Natural killer cell treated with Interleukin-12 subunit alpha and Interleukin-12 subunit beta and Interleukin-15 and Interleukin-18, amount 100 ng/mL, for 72 hours (primary cell): ENCODE measurements around the gene KIF19. TPM values are rescaled to one million over a fixed set of nuclear protein-coding genes. Genes with fewer than 3 reads are reported as not detected.

Source experiments
- ATAC-seq, 2 donors: fragments of 150-1000 bp; cut with Tn5 transposase in 1 of 2; sonication (Bioruptor Pico), chemical (Tn5 transposase) in 1 of 2; 2 replicates each; pipeline ENCODE4 v1.10.0; 2021
- DNase-seq: peaks from one replicate; pipeline ENCODE4 v3.0.0; 2022; ENCODE audit warnings: low spot score
- H3K27ac Mint-ChIP-seq, 2 donors: 1 replicate in 1 of 2; 2 replicates in 1 of 2; pipeline ENCODE4 v1.8.0; 2022; ENCODE audit warnings: mixed read lengths in 2 of 2, mild to moderate bottlenecking in 1 of 2, moderate library complexity in 1 of 2
- H3K27me3 Mint-ChIP-seq, 2 donors: 1 replicate in 1 of 2; 2 replicates in 1 of 2; pipeline ENCODE4 v1.8.0; 2022; ENCODE audit warnings: mixed read lengths in 2 of 2
- H3K36me3 Mint-ChIP-seq: one replicate; pipeline ENCODE4 v1.8.0; 2022; ENCODE audit warnings: mixed read lengths
- H3K4me1 Mint-ChIP-seq, 2 donors: 1 replicate in 1 of 2; 2 replicates in 1 of 2; pipeline ENCODE4 v1.8.0; 2022; ENCODE audit warnings: low read depth in 2 of 2, mixed read lengths in 2 of 2, mild to moderate bottlenecking in 1 of 2
- H3K4me3 Mint-ChIP-seq: one replicate; pipeline ENCODE4 v1.8.0; 2022; ENCODE audit warnings: mixed read lengths
- H3K9me3 Mint-ChIP-seq: 2 replicates; pipeline ENCODE4 v1.8.0; 2022; ENCODE audit warnings: mixed read lengths
- total RNA-seq, 2 donors: library from RNA; stranded (reverse); gene quantifications; one replicate each; pipeline ENCODE4 v1.2.3, GENCODE V29; 2022

KIF19 gene
- total RNA-seq, 2 donors from 2014 or later, result 0.29 TPM; not detected in 1

DNA sequence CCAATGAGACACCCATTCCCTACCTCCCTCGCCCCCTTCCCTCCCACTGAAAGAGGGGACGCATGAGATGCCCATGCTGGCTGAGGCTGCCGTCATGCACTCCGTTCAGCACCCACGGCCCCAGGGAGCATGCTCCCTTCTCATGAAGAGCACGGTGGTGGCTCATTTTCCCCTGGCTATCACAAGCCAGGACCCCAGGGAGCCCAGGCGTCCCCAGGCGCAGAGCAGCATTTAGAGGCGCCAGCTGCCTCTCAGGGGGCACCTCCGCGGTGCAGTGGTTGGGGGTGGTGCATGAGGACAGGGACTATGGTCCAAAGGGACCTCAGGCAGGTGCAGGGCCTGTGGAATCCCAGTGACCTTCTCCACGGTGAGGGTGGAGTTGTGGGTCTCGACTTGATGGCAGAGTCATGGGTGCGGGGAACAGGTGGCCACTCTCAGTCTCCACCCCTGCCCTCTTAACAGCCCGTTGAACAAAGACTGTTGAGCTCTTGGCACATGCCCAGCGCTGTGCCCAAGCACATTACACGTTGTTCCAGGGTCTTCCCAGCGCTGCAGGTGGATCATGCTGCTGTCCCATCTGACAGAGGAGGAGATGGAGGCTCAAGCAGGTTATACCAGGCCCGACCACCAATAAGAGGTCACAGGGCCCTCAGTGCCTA is 13.6 kb downstream of the KIF19 start:
- ATAC-seq (no peak), DNase-seq (no peak)
- no peak overlapping the region for H3K27ac Mint-ChIP-seq
- H3K4me1 Mint-ChIP-seq, result no peaks in the 10 kb centered on the region
- H3K4me3 Mint-ChIP-seq, result no peak overlapping the region
- no peaks in the 10 kb centered on the region for H3K36me3 Mint-ChIP-seq
- no peaks in the 10 kb centered on the region for H3K9me3 Mint-ChIP-seq
- no peaks in the 10 kb centered on the region for H3K27me3 Mint-ChIP-seq

DNA sequence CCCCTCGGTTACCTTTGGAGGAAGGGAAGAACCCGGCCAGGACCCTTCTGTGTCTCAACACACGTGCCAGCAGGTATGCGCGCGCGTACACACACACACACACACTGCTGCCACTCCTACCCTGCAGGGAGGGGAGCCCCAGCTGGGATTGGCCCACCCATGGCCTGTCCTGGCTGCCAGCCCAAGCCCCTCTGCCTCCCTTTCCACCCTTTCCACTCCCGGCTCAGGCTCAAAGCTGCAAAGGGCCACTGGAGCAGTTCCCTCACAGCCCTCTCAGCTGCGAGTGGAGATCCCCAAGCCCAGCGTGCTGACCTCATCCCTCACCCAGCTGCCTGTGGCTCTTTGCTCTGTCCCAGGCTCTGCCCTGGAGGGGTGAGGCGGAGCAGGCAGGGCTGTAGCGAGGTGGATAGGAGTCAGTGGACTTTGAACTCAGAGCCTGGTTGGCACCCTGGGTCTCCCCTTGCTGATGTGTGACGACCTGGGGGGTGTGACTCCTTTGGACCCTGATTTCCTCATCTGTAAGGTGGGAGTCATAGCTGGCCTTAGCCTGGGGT is 14.5 kb downstream of the KIF19 start:
- no peaks in the 10 kb centered on the region for H3K9me3 Mint-ChIP-seq
- H3K27ac Mint-ChIP-seq, result no peak overlapping the region
- no peak overlapping the region for H3K4me3 Mint-ChIP-seq
- DNase-seq (no peak), ATAC-seq (no peak)
- H3K36me3 Mint-ChIP-seq, result no peaks in the 10 kb centered on the region
- no peaks in the 10 kb centered on the region for H3K4me1 Mint-ChIP-seq
- H3K27me3 Mint-ChIP-seq, result no peaks in the 10 kb centered on the region

DNA sequence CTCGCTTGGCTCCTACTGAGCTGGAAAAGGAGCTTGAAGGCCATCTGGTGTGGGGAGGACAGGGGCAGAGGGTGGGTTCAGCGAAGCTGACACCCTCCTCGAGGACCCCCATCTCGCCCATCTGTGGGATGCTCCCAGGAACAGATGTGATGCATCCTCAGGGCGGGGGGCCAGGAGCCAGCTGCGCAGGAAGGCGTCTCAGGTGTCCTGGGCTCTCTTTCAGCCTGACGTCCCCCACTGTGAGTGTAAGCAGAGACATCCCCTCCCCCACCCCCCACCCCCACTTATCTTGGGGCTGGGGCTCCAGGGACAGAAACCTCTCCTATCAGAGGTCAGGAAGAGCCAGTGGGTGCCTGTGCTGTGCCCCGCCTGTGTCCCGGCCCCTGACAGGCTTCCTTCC is 16.2 kb downstream of the KIF19 start:
- no peak overlapping the region for H3K27ac Mint-ChIP-seq
- DNase-seq, result no peak
- no peaks in the 10 kb centered on the region for H3K9me3 Mint-ChIP-seq
- no peak for ATAC-seq
- H3K4me1 Mint-ChIP-seq, result no peaks in the 10 kb centered on the region
- no peak overlapping the region for H3K4me3 Mint-ChIP-seq
- H3K36me3 Mint-ChIP-seq, result no peaks in the 10 kb centered on the region
- no peaks in the 10 kb centered on the region for H3K27me3 Mint-ChIP-seq

DNA sequence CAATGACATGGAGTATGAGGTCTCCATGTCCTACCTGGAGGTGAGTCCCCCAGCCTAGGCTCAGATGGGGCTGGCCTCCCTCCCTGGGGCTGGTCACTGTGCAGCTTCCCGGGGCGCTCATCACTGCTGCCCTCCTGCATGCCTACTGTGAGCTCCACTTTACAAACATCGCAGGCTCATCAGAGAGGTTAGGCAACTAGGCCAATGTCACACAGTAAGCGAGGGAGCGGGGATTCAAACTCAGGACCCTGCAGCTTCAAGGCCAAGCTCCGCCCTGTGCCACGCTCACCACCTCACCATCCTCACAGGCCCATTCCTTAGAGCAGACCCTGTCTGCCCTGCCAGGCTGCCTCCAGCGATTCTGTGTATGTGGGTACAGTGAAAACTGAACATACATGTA is 17.1 kb downstream of the KIF19 start:
- no peak overlapping the region for H3K27ac Mint-ChIP-seq
- no peaks in the 10 kb centered on the region for H3K9me3 Mint-ChIP-seq
- H3K36me3 Mint-ChIP-seq, result no peaks in the 10 kb centered on the region
- H3K4me1 Mint-ChIP-seq, result no peaks in the 10 kb centered on the region
- no peak for ATAC-seq
- H3K27me3 Mint-ChIP-seq, result peaks cover 2 to 3% of the 10 kb centered on the region in 2 donors
- no peak overlapping the region for H3K4me3 Mint-ChIP-seq
- no peak for DNase-seq

DNA sequence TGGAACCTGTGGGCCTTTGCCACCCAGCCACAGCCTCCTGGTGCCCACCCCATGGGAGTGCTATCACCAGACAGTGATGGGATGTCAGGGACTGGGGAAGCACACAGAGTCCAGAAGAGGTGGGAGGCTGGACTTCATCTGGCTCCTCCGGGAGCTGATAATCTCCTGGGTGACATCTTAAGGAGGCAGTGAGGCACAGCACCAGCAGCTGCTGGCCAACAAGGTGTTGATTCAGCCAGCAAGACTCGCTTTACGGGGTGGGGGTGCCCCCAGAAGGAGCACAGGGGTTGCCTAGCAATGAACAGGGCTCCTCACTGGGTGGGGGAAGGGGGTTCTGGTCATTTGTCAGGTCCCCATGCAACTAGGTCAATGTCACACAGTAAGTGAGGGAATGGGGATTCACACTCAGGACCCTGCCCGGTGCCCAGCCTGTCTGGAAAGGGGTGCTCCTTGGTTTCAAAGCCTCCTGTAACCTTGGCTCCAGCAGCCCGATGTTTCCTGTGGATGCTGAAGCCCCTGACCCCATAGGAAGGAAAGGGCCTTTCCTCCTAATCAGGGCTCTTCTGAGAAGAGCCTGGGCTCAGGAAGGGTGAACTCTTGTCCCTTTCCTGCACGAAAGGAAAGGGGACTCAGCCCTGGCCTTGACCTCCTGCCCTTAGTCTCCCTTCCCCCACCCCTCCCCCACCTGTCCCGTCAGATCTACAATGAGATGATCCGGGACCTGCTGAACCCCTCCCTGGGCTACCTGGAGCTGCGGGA is 17.7 kb downstream of the KIF19 start:
- no peak overlapping the region for H3K27ac Mint-ChIP-seq
- no peaks in the 10 kb centered on the region for H3K4me1 Mint-ChIP-seq
- no peaks in the 10 kb centered on the region for H3K9me3 Mint-ChIP-seq
- DNase-seq (no peak), ATAC-seq (no peak)
- H3K36me3 Mint-ChIP-seq, result no peaks in the 10 kb centered on the region
- no peak overlapping the region for H3K4me3 Mint-ChIP-seq
- H3K27me3 Mint-ChIP-seq, result peaks cover 6 to 7% of the 10 kb centered on the region in 2 donors

DNA sequence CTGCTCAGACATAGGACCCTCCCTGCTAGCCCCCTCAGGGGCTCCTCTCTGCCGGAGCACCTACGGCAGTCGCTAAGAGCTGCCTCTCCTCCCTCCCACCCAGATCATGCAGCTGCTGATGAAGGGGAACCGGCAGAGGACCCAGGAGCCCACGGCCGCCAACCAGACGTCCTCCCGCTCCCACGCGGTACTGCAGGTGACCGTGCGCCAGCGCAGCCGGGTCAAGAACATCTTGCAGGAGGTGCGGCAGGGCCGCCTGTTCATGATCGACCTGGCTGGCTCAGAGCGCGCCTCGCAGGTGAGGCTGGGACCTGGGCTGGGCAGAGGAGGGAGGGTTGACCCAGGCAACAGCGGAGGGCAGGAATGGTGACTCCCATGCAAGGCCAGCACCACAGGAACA is 18.6 kb downstream of the KIF19 start:
- H3K36me3 Mint-ChIP-seq, result no peaks in the 10 kb centered on the region
- H3K4me1 Mint-ChIP-seq, result no peaks in the 10 kb centered on the region
- no peaks in the 10 kb centered on the region for H3K9me3 Mint-ChIP-seq
- no peak for DNase-seq
- ATAC-seq, result no peak
- H3K4me3 Mint-ChIP-seq, result no peak overlapping the region
- peaks cover 7 to 9% of the 10 kb centered on the region in 2 donors for H3K27me3 Mint-ChIP-seq
- no peak overlapping the region for H3K27ac Mint-ChIP-seq

DNA sequence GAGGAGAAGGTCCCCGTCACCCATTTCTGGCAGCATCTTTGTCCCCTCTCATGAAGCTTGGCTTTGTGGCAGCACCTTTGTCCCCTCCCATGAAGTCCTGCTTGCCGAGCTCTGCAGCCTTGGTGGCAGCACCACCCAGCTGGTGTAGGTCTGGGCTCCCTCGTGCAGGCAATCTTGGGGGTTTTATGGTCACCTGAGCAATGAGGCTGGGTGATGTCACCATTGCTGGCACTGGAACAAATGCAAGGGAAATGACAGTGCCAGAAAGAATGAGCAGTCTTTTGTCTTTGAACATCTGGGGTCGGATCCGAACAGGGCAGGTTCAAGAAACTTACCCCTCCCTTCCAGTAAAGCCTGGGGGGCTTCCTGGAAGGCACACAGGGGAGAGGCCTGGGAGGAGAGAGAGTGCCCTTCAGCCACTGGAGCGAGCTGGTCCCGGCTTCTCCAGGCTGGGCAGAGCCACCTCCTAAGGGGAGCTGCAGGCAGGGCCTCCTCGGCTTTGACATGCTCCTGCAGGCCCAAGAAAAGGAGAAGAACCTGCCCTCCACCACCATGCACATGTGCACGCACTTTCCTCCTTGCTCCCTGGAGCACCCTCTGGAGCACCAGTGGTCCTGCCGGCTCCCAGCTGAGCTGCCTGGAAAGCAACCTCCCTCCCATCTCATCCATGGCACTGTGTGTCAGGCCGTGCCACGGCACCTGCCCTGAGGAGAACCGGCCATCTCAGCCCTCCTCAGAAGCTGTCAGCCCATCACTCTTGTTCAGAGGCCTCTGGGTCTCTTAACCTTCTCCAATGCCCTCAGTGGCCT is 19.6 kb downstream of the KIF19 start:
- no peak for DNase-seq
- Mint-ChIP-seq H3K27me3 (peaks cover 9 to 12% of the 10 kb centered on the region in 2 donors), H3K4me1 (no peaks in the 10 kb centered on the region), H3K9me3 (no peaks in the 10 kb centered on the region), H3K27ac (peak overlapping the region in 1 of 2 donors; percentile 50), H3K4me3 (no peak overlapping the region), H3K36me3 (no peaks in the 10 kb centered on the region)
- ATAC-seq, result no peak

DNA sequence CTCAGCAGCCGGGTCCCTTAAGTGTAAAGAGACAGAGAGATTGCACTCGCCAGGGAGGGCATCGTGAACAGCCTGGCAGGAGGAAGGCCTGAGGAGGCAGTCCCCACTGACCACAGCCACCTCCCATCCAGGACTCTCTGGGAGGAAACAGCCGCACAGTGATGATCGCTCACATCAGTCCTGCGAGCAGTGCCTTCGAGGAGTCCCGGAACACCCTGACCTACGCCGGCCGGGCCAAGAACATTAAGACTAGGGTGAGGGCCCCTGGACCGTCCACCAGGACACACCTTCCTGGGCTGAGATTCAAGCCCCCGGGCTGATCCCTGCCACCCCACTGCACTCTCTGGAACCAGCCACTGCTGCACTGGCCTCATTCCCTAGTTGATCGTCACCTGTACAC is 21.6 kb downstream of the KIF19 start:
- H3K4me3 Mint-ChIP-seq, result no peak overlapping the region
- ATAC-seq (no peak), DNase-seq (no peak)
- no peaks in the 10 kb centered on the region for H3K4me1 Mint-ChIP-seq
- no peaks in the 10 kb centered on the region for H3K9me3 Mint-ChIP-seq
- no peaks in the 10 kb centered on the region for H3K36me3 Mint-ChIP-seq
- H3K27ac Mint-ChIP-seq, result no peak overlapping the region
- H3K27me3 Mint-ChIP-seq, result peaks cover 9 to 12% of the 10 kb centered on the region in 2 donors

DNA sequence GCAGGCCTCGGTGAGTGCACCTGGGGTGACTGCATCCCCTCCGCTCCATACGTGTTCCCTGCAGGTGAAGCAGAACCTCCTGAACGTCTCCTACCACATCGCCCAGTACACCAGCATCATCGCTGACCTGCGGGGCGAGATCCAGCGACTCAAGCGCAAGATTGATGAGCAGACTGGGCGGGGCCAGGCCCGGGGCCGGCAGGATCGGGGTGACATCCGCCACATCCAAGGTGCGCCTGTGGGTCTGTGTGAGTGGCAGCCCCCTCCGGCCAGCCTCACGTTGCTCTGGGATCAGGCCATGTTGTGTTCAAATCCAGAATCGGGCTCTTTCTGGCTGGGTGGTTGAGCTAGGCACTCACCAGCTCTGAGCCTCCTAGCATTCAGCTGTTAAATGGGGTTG is 23.1 kb downstream of the KIF19 start:
- Mint-ChIP-seq H3K4me3 (no peak overlapping the region), H3K27me3 (peaks cover 9 to 21% of the 10 kb centered on the region in 2 donors), H3K27ac (no peak overlapping the region), H3K4me1 (peaks cover 0 to 3% of the 10 kb centered on the region in 2 donors), H3K9me3 (no peaks in the 10 kb centered on the region), H3K36me3 (no peaks in the 10 kb centered on the region)
- DNase-seq (no peak), ATAC-seq (no peak)

DNA sequence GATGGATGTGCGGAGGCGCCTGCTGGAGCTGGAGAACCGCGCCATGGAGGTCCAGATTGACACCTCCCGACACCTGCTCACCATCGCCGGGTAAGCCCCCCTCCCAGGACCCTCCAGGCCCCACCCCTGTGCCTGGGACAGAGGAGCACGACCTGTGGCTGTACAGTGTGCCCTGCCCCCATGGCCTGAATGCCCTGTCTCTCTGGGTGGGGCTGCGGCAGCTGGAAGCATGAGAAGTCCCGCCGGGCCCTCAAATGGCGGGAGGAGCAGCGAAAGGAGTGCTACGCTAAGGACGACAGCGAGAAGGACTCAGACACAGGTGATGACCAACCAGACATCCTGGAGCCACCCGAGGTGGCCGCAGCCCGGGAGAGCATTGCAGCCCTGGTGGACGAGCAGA is 24.5 kb downstream of the KIF19 start:
- peaks cover 9 to 26% of the 10 kb centered on the region in 2 donors for H3K27me3 Mint-ChIP-seq

DNA sequence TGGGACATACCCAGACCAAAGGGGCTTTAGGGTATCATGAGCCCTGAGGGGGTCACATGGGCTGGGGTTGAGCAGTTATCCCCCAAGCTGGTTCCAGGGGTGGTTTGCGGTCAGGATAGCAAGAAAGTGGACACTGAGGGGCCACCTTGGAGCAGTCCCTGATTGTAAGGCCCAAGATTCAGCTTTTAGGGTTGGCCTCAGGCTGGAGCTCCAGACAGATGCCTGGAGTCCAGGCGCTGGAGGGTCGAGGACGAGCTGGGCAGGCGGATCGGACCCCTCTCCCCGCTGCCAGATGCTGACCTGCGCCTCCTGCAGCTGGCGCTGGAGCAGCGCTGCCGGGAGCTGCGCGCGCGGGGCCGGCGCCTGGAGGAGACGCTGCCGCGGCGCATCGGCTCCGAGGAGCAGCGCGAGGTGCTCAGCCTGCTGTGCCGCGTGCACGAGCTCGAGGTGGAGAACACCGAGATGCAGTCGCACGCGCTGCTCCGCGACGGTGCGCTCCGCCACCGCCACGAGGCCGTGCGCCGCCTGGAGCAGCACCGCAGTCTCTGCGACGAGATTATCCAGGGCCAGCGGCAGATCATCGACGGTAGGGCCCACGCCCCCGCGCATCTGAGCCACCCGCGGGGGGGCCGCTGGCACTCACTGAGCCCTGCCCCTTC is 25.7 kb downstream of the KIF19 start:
- DNase-seq (no peak), ATAC-seq (no peak)
- no peak overlapping the region for H3K27ac Mint-ChIP-seq
- peaks cover 9 to 26% of the 10 kb centered on the region in 2 donors for H3K27me3 Mint-ChIP-seq
- no peak overlapping the region for H3K4me3 Mint-ChIP-seq
- H3K36me3 Mint-ChIP-seq, result no peaks in the 10 kb centered on the region
- H3K4me1 Mint-ChIP-seq, result peaks cover 0 to 3% of the 10 kb centered on the region in 2 donors
- H3K9me3 Mint-ChIP-seq, result no peaks in the 10 kb centered on the region

More for the DNA sequence above, 24.5 kb downstream of the KIF19 start:
- Mint-ChIP-seq H3K27ac (no peak overlapping the region), H3K36me3 (no peaks in the 10 kb centered on the region), H3K4me3 (no peak overlapping the region), H3K9me3 (no peaks in the 10 kb centered on the region), H3K4me1 (peaks cover 0 to 3% of the 10 kb centered on the region in 2 donors)
- ATAC-seq, result no peak
- DNase-seq, result no peak

DNA sequence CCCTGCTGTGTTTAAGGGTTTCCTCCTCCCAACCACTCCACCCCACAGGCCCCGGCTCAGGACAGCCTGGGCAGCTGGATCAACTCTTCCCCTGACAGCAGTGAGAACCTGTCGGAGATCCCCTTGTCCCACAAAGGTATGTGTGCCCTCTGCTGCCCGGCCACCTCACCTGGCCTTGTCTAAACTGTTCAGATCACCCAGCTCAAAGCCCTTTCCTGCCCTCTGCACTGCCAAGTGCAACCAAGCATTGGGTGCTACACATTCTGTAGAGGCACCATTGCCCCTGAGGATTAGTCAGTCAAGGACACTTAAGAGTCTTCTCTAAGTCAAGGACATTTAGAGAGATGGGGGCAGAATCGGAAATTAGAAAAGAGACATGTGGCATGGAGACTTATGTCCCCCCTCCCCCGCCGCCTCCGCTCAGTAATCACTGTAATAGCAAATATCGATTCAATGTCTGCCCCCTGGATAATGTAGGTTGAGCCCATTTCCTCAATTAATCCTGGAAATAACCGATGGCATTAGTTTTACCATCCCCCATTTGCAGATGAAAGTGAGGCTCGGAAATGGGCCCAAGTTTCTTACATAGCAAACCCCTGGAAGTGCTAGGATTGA is 27.5 kb downstream of the KIF19 start:
- Mint-ChIP-seq H3K27me3 (peaks cover 7 to 26% of the 10 kb centered on the region in 2 donors), H3K4me1 (peaks cover 0 to 4% of the 10 kb centered on the region in 2 donors), H3K36me3 (no peaks in the 10 kb centered on the region), H3K9me3 (no peaks in the 10 kb centered on the region), H3K27ac (no peak overlapping the region), H3K4me3 (no peak overlapping the region)
- DNase-seq (no peak), ATAC-seq (no peak)

DNA sequence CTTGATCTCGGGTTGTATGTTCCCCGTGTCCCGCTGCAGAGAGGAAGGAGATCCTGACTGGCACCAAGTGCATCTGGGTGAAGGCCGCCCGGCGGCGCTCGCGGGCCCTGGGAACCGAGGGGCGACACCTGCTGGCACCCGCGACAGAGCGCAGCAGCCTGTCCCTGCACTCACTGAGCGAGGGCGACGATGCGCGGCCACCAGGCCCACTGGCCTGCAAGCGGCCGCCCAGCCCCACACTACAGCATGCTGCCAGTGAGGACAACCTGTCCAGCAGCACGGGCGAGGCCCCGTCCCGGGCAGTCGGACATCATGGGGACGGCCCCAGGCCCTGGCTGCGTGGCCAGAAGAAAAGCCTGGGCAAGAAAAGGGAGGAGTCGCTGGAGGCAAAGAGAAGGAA is 28.1 kb downstream of the KIF19 start:
- ATAC-seq, result peak; percentile 65 to 75
- H3K36me3 Mint-ChIP-seq, result no peaks in the 10 kb centered on the region
- H3K27me3 Mint-ChIP-seq, result peaks cover 9 to 27% of the 10 kb centered on the region in 2 donors

More for the DNA sequence above, 28.1 kb downstream of the KIF19 start:
- Mint-ChIP-seq H3K27ac (no peak overlapping the region), H3K4me1 (peaks cover 0 to 7% of the 10 kb centered on the region in 2 donors), H3K4me3 (no peak overlapping the region), H3K9me3 (no peaks in the 10 kb centered on the region)
- DNase-seq, result no peak
